ENCODE measurements around the gene UNC93A. TPM values are rescaled to one million over a fixed set of nuclear protein-coding genes. Genes with fewer than 3 reads are reported as not detected.

The UNC93A gene
- total and polyA plus RNA-seq, 2 donors (not counting 3 experiments of a cell fraction or from before 2014, with no cell fraction given): not detected

DNA sequence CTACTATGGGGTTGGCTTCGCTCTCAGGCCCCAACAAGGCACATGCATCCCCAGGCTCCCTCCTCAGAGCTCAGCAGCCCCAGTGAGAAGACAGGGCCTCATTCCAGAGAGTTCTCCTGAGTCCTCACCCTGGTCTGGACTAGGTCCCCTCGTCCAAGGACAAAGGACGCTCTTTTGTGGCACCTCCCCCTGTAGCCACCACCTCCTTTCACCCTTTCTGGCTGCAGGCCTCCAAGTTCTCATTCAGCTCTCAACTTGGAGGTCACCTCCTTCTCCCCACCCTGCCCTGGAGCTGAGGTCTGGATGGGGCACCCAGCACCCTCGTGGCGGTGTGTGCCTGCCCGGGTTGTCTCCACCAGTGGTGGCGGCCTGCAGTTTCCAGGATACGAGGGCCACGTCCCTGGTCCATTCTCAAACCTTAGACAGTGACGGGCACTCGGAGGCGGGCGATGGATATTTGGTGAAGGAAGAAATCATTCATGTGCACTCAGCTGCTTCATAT, 2.5 kb downstream of the UNC93A start:
- intact Hi-C loops (cut with micrococcal nuclease) (no loop called here), dilution Hi-C loops (cut with MboI; ENCODE audit: extremely low pct_ligation_motif_present, low sequenced_read_pairs) (no loop called here)
- Histone ChIP-seq H3K4me1 (ENCODE audit: control insufficient read depth, extremely low read depth, insufficient read depth, low read length) (no peaks in the 10 kb centered on the region), H3K9ac (replicated peaks; ENCODE audit: extremely low read depth, insufficient read depth, low read length) (no peak overlapping the region), H3K36me3 (ENCODE audit: control insufficient read depth in 2 of 2, extremely low read depth in 1 of 2, insufficient read depth in 2 of 2, low read length in 2 of 2) (no peaks in the 10 kb centered on the region), H3K27me3 (ENCODE audit: control insufficient read depth in 2 of 2, insufficient read depth in 2 of 2, low read length in 2 of 2) (no peaks in the 10 kb centered on the region), H3K9me1 (replicated peaks; ENCODE audit: control insufficient read depth, extremely low read depth, insufficient read depth, low read length) (no peaks in the 10 kb centered on the region), H2AFZ (ENCODE audit: low read depth, low read length) (no peak overlapping the region), H3K4me3 (replicated peaks in 1 of 3; ENCODE audit: insufficient read depth in 1 of 3, low read depth in 1 of 3, low read length in 3 of 3) (no peak overlapping the region), H3K27ac (ENCODE audit: insufficient read depth, low read depth, low read length) (no peak overlapping the region), H4K20me1 (replicated peaks; ENCODE audit: control insufficient read depth, extremely low read depth, insufficient read depth, low read length) (no peaks in the 10 kb centered on the region), H3K4me2 (ENCODE audit: insufficient read depth, low read length) (no peak overlapping the region), H3K79me2 (ENCODE audit: control insufficient read depth, insufficient read depth, low read length) (no peaks in the 10 kb centered on the region), H3K9me3 (replicated peaks; ENCODE audit: control insufficient read depth, insufficient read depth, low read length) (no peaks in the 10 kb centered on the region)
- ChIA-PET POLR2A (no interaction called here), CTCF (interaction anchor here (2.7 kb wide), 1 partner anchor 58 kb away, joined by 12 read pairs; no protein-coding TSS in a partner anchor)
- TF ChIP-seq, protein P1, sequence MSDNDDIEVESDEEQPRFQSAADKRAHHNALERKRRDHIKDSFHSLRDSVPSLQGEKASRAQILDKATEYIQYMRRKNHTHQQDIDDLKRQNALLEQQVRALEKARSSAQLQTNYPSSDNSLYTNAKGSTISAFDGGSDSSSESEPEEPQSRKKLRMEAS (IDR thresholded peaks at IDR 0.05; ENCODE audit: insufficient read depth, insufficient read length): no peak
- TF ChIP-seq EZH2 (IDR thresholded peaks at IDR 0.05; ENCODE audit: borderline replicate concordance, low read depth, low read length, severe bottlenecking) (no peak), POLR2A (IDR thresholded peaks at IDR 0.05; ENCODE audit: low read depth, low read length) (no peak), GATA2 (IDR thresholded peaks at IDR 0.05; ENCODE audit: insufficient read depth, insufficient read length, low read depth, low read length) (no peak), POLR2AphosphoS5 (IDR thresholded peaks at IDR 0.05; ENCODE audit: insufficient read depth, low read depth, low read length) (no peak), FOS (IDR thresholded peaks at IDR 0.05; ENCODE audit: borderline replicate concordance, insufficient read depth, low read length) (no peak), JUN (IDR thresholded peaks at IDR 0.05; ENCODE audit: borderline replicate concordance, insufficient read depth, insufficient read length, low read depth) (no peak), MYC (IDR thresholded peaks at IDR 0.05; ENCODE audit: low read depth, low read length) (no peak)
- TF ChIP-seq, protein P2, sequence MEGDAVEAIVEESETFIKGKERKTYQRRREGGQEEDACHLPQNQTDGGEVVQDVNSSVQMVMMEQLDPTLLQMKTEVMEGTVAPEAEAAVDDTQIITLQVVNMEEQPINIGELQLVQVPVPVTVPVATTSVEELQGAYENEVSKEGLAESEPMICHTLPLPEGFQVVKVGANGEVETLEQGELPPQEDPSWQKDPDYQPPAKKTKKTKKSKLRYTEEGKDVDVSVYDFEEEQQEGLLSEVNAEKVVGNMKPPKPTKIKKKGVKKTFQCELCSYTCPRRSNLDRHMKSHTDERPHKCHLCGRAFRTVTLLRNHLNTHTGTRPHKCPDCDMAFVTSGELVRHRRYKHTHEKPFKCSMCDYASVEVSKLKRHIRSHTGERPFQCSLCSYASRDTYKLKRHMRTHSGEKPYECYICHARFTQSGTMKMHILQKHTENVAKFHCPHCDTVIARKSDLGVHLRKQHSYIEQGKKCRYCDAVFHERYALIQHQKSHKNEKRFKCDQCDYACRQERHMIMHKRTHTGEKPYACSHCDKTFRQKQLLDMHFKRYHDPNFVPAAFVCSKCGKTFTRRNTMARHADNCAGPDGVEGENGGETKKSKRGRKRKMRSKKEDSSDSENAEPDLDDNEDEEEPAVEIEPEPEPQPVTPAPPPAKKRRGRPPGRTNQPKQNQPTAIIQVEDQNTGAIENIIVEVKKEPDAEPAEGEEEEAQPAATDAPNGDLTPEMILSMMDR (IDR thresholded peaks at IDR 0.05; ENCODE audit: extremely low read depth in 1 of 2, insufficient read depth in 1 of 2, low read depth in 1 of 2, low read length in 2 of 2): no peak
- FAIRE-seq (no peak), DNase-seq (ENCODE audit: low read depth, low spot score) (no peak)
- no TSS peak for BruUV-seq (replicated peaks)
